ENCODE results near the gene AUTS2.

DNA sequence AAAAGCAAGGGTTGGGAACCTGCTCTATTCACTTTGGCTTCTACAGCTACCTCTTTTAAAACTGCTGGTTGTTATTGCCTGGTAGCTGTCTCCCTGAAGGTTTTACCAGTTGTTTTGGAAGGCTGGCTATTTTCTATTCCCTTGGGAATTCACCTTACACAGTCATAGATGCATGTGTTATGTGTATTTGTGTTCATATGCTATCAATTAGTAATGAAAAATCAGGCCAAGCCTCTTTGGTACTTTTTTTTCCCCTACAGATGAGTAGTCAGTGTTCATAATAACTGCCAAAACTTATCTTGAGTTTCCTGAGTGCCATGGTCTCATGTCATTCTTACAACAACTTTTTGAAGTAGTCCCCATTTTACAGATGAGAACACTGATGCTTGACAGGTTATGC lies 795.7 kb downstream of the AUTS2 start:
- TF ChIP-seq, protein P1, sequence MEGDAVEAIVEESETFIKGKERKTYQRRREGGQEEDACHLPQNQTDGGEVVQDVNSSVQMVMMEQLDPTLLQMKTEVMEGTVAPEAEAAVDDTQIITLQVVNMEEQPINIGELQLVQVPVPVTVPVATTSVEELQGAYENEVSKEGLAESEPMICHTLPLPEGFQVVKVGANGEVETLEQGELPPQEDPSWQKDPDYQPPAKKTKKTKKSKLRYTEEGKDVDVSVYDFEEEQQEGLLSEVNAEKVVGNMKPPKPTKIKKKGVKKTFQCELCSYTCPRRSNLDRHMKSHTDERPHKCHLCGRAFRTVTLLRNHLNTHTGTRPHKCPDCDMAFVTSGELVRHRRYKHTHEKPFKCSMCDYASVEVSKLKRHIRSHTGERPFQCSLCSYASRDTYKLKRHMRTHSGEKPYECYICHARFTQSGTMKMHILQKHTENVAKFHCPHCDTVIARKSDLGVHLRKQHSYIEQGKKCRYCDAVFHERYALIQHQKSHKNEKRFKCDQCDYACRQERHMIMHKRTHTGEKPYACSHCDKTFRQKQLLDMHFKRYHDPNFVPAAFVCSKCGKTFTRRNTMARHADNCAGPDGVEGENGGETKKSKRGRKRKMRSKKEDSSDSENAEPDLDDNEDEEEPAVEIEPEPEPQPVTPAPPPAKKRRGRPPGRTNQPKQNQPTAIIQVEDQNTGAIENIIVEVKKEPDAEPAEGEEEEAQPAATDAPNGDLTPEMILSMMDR (IDR thresholded peaks at IDR 0.05; ENCODE audit: poor library complexity, severe bottlenecking), result no peak
- TF ChIP-seq POLR2AphosphoS5 (IDR thresholded peaks at IDR 0.05), result no peak
- no peak for TF ChIP-seq RAD21 (conservative IDR thresholded peaks at IDR 0.05)
- TF ChIP-seq SMC3 (conservative IDR thresholded peaks at IDR 0.05; ENCODE audit: poor library complexity), result no peak
- TF ChIP-seq EZH2 (IDR thresholded peaks at IDR 0.05; ENCODE audit: borderline replicate concordance, insufficient read depth, low read length, poor library complexity, severe bottlenecking), result no peak
- TF ChIP-seq EP300 (conservative IDR thresholded peaks at IDR 0.05; ENCODE audit: poor library complexity, severe bottlenecking), result no peak
- TF ChIP-seq REST (IDR thresholded peaks at IDR 0.05; ENCODE audit: borderline replicate concordance), result no peak
